Ishikawa (cell line): ENCODE data around the gene WDR74.

Source experiments
- CEBPB ChIP-seq: IDR thresholded peaks from 2 replicates; pipeline ENCODE4 v1.6.1; 2012
- CREB1 ChIP-seq: IDR thresholded peaks from 2 replicates; pipeline ENCODE4 v1.6.1; 2012; ENCODE audit warnings: low read depth
- EGR1 ChIP-seq: IDR thresholded peaks from 2 replicates; pipeline ENCODE4 v1.6.1; 2012
- EP300 ChIP-seq: IDR thresholded peaks from 2 replicates; pipeline ENCODE4 v1.6.1; 2012; ENCODE audit warnings: borderline replicate concordance
- FOXM1 ChIP-seq: IDR thresholded peaks from 2 replicates; pipeline ENCODE4 v1.6.1; 2012; ENCODE audit warnings: low read depth, borderline replicate concordance
- MAX ChIP-seq: IDR thresholded peaks from 2 replicates; pipeline ENCODE4 v1.6.1; 2012
- NFIC ChIP-seq: IDR thresholded peaks from 2 replicates; pipeline ENCODE4 v1.6.1; 2012
- RAD21 ChIP-seq: IDR thresholded peaks from 2 replicates; pipeline ENCODE4 v1.6.1; 2012; ENCODE audit warnings: low read depth
- REST ChIP-seq: IDR thresholded peaks from 2 replicates; pipeline ENCODE4 v1.6.1; 2012; ENCODE audit warnings: low read depth, mild to moderate bottlenecking
- TAF1 ChIP-seq: IDR thresholded peaks from 2 replicates; pipeline ENCODE4 v1.6.1; 2012; ENCODE audit warnings: low read depth, mild to moderate bottlenecking
- TCF12 ChIP-seq: IDR thresholded peaks from 2 replicates; pipeline ENCODE4 v1.6.1; 2012; ENCODE audit warnings: low read depth
- TEAD4 ChIP-seq: IDR thresholded peaks from 2 replicates; pipeline ENCODE4 v1.6.1; 2012
- USF1 ChIP-seq: IDR thresholded peaks from 2 replicates; pipeline ENCODE4 v1.6.1; 2012
- YY1 ChIP-seq: IDR thresholded peaks from 2 replicates; pipeline ENCODE4 v1.6.1; 2012; ENCODE audit warnings: low read depth
- ZBTB7A ChIP-seq: IDR thresholded peaks from 2 replicates; pipeline ENCODE4 v1.6.1; 2012; ENCODE audit warnings: low read depth

Gene WDR74

GRCh38 chr11:62883673-62884072, 44.3 kb upstream of the WDR74 start:
- TF ChIP-seq CEBPB (no peak), NFIC (no peak)

GRCh38 chr11:62882788-62883501, 43.6 kb upstream of the WDR74 start:
- TF ChIP-seq CEBPB (no peak), TCF12 (no peak), USF1 (no peak), REST (no peak), EP300 (no peak), TEAD4 (no peak), TAF1 (no peak)

- TF ChIP-seq TCF12, result no peak
- TF ChIP-seq USF1, result no peak
- no peak for TF ChIP-seq EGR1
- TF ChIP-seq RAD21, result no peak
These were observed 43.0 kb upstream of the WDR74 start for GRCh38 chr11:62882431-62882749.

- TF ChIP-seq REST (no peak), TCF12 (no peak; the same call in 1 of the 2 replicates), NFIC (no peak), TAF1 (no peak; the same call in 1 of the 2 replicates), USF1 (peak; percentile 84), EP300 (peak; percentile 39; the same call in 1 of the 2 replicates), EGR1 (no peak), TEAD4 (no peak), CEBPB (peak; percentile 86), MAX (peak; percentile 77), RAD21 (no peak), YY1 (no peak), ZBTB7A (0 out of 2 replicates have a peak, but pooled peaks have one; percentile 34), FOXM1 (peak; percentile 68), CREB1 (0 out of 2 replicates have a peak, but pooled peaks have one; percentile 26)
These were observed 42.4 kb upstream of the WDR74 start for GRCh38 chr11:62881579-62882430.

GRCh38 chr11:62880803-62881578, 41.6 kb upstream of the WDR74 start, which contains the start of gene SLC3A2:
SLC3A2 (plus strand) TSS chr11:62880896; CDS start chr11:62881024, 128 bp downstream.
- TF ChIP-seq RAD21 (peak; percentile 50; the same call in 1 of the 2 replicates), USF1 (no peak), CEBPB (no peak), TEAD4 (peak; percentile 34), EP300 (0 out of 2 replicates have a peak, but pooled peaks have one; percentile 19), ZBTB7A (peak; percentile 58; the same call in 1 of the 2 replicates), TAF1 (peak; percentile 94), FOXM1 (no peak), TCF12 (peak; percentile 30; the same call in 1 of the 2 replicates), EGR1 (no peak), YY1 (no peak; the same call in none of the 2 replicates), REST (no peak), NFIC (no peak; the same call in 1 of the 2 replicates), MAX (peak; percentile 64), CREB1 (peak; percentile 11; the same call in 1 of the 2 replicates)
